Right lobe of liver (tissue), 4 donors: Measurements from ENCODE around the gene NDE1.

ENCODE experiments used
- POLR2A ChIP-seq: fragments of 450-650 bp; IDR thresholded peaks from one replicate; pipeline ENCODE4 v1.6.1; 2017; ENCODE audit warnings: antibody characterized with exemption, mild to moderate bottlenecking
- TF ChIP-seq, protein P1 (sequence below), 4 donors: fragments of 200-600 bp in 3 of 4; fragments of 450-650 bp in 1 of 4; IDR thresholded peaks; one replicate each; pipeline versions ENCODE4 v1.5.1 to v1.8.0; 2016 to 2022; ENCODE audit warnings: antibody characterized with exemption in 4 of 4, mild to moderate bottlenecking in 2 of 4
- donor health status: DM: no; HTN: no; CAD: no.
- donor health status: DM: no; HTN: no; CAD: no.
- donor health status: DM: no; HTN: yes; CAD: no.

DNA sequence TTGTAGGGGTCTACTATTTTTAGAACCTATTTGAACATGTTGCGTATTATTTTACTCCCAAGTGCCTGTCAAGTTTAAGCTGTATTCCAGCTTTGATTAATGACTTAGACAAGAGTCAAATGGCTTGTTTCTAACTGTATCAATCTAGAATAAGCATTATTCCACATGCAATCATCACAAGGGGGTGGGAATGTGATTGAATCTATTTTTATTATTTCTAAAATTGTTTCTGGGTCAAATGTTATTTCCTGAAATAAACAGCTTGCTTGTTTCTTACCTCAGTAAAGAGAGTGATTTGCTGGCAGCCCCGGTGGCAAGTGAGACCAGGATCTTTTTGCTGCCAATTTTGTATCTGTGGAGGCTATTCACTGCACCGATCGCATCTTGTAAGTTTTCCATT lies 28.6 kb upstream of the NDE1 start:
- TF ChIP-seq, protein P1, sequence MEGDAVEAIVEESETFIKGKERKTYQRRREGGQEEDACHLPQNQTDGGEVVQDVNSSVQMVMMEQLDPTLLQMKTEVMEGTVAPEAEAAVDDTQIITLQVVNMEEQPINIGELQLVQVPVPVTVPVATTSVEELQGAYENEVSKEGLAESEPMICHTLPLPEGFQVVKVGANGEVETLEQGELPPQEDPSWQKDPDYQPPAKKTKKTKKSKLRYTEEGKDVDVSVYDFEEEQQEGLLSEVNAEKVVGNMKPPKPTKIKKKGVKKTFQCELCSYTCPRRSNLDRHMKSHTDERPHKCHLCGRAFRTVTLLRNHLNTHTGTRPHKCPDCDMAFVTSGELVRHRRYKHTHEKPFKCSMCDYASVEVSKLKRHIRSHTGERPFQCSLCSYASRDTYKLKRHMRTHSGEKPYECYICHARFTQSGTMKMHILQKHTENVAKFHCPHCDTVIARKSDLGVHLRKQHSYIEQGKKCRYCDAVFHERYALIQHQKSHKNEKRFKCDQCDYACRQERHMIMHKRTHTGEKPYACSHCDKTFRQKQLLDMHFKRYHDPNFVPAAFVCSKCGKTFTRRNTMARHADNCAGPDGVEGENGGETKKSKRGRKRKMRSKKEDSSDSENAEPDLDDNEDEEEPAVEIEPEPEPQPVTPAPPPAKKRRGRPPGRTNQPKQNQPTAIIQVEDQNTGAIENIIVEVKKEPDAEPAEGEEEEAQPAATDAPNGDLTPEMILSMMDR (IDR thresholded peaks at IDR 0.05): no peak
- TF ChIP-seq POLR2A: no peak
